Ovary (tissue), 9 donors: ENCODE data around the gene PTGS1. TPM values are rescaled to one million over a fixed set of nuclear protein-coding genes. Genes with fewer than 3 reads are reported as not detected.

Experiments
- DNase-seq, 5 donors: peaks; one replicate each; pipeline ENCODE4 v3.0.0-alpha.2; 2019 to 2020
- H3K27ac ChIP-seq, 2 donors: fragments of 200-600 bp; one replicate each; pipeline versions ENCODE4 v1.5.1 to v1.8.0; 2019 to 2022
- H3K27me3 ChIP-seq: fragments of 200-600 bp; one replicate; pipeline ENCODE4 v1.8.0; 2022
- H3K36me3 ChIP-seq: fragments of 200-600 bp; sonication (generic); one replicate; pipeline ENCODE4 v1.5.1; 2019
- H3K4me1 ChIP-seq: one replicate; pipeline ENCODE4 v1.8.1; 2013; ENCODE audit warnings: mild to moderate bottlenecking, moderate library complexity; ENCODE audit not compliant: insufficient read depth
- H3K4me3 ChIP-seq: fragments of 200-600 bp; sonication (generic); one replicate; pipeline ENCODE4 v1.5.1; 2017
- H3K9me3 ChIP-seq, 2 donors: fragments of 200-600 bp in 1 of 2; sonication (generic) in 1 of 2; one replicate each; pipeline versions ENCODE4 v1.5.1 to v1.8.1; 2013 to 2019; ENCODE audit warnings: mild to moderate bottlenecking in 1 of 2, moderate library complexity in 1 of 2
- EP300 ChIP-seq: sonication (generic); formaldehyde crosslinking; IDR thresholded peaks from one replicate; pipeline ENCODE4 v1.6.1; 2017; ENCODE audit warnings: antibody characterized with exemption
- POLR2A ChIP-seq: fragments of 450-650 bp; IDR thresholded peaks from one replicate; pipeline ENCODE4 v1.6.1; 2017; ENCODE audit warnings: antibody characterized with exemption, mild to moderate bottlenecking, moderate library complexity
- WGBS, 3 donors: extraction: QIAGEN DNeasy Blood & Tissue Kit in 1 of 3; methylation state at CpG; one replicate each; pipeline versions ENCODE4 v1.1.5 to v1.1.7; 2013 to 2017; 5-methylcytosine and 5-hydroxymethylcytosine counted together
- intact Hi-C, 4 donors: fragments of 100-400 bp; cut with DNase I; formaldehyde crosslinking; loops; one replicate each; pipeline versions ENCODE4 v1.11.0 to v1.15.1; 2022 to 2023
- polyA plus RNA-seq, 2 donors: library from polyadenylated mRNA; stranded (reverse); fragments of 200-250 nt in 1 of 2; fragments of 350-450 nt in 1 of 2; fragmentation: Illumina TruSeq in 1 of 2; extraction: RNeasy Lipid Tissue Mini Kit (QIAGEN cat#74804) in 1 of 2; gene quantifications; one replicate each; pipeline ENCODE4 v1.2.3, GENCODE V29; 2013 to 2014
- total RNA-seq, 7 donors: library from RNA; depleted of rRNA in 2 of 7; stranded (reverse); fragments of >200 nt in 2 of 7; fragmentation: NEBNext Ultra II Directional in 3 of 7; extraction: Animal tissue kit (Norgen Biotek cat#: 25700) in 3 of 7; gene quantifications; one replicate each; pipeline versions ENCODE4 v1.1.0 to v1.2.4, GENCODE V29; 2016 to 2023
- TF ChIP-seq, protein P1 (sequence below), 3 donors: fragments of 450-650 bp in 2 of 3; fragments of 200-600 bp in 1 of 3; IDR thresholded peaks; one replicate each; pipeline versions ENCODE4 v1.5.1 to v1.8.0; 2016 to 2022; ENCODE audit warnings: antibody characterized with exemption in 3 of 3, mild to moderate bottlenecking in 1 of 3
- donor health status: DM: no; HTN: no; CAD: no; lungs with moderate emphysema.
- donor health status: DM: no; HTN: no; CAD: no.
- donor health status: Bipolar disorder and iron deficiency.
- donor health status: DM: yes; HTN: yes; CAD: no.
- donor health status: DM: no; HTN: no; CAD: no.
- donor health status: DM: yes; HTN: yes; CAD: no.

The PTGS1 gene
- total and polyA plus RNA-seq, 9 donors: 0.90 to 37.1 (median 7.0) TPM

- WGBS, 3 donors: 64 to 71% (median 69%) methylated on average over 16 of the region's 16 CpGs
- intact Hi-C loops: no loop called here
- no peak for TF ChIP-seq EP300
- TF ChIP-seq, protein P1, sequence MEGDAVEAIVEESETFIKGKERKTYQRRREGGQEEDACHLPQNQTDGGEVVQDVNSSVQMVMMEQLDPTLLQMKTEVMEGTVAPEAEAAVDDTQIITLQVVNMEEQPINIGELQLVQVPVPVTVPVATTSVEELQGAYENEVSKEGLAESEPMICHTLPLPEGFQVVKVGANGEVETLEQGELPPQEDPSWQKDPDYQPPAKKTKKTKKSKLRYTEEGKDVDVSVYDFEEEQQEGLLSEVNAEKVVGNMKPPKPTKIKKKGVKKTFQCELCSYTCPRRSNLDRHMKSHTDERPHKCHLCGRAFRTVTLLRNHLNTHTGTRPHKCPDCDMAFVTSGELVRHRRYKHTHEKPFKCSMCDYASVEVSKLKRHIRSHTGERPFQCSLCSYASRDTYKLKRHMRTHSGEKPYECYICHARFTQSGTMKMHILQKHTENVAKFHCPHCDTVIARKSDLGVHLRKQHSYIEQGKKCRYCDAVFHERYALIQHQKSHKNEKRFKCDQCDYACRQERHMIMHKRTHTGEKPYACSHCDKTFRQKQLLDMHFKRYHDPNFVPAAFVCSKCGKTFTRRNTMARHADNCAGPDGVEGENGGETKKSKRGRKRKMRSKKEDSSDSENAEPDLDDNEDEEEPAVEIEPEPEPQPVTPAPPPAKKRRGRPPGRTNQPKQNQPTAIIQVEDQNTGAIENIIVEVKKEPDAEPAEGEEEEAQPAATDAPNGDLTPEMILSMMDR (IDR thresholded peaks at IDR 0.05): no peak
- TF ChIP-seq POLR2A: no peak
- DNase-seq: no peak
- Histone ChIP-seq H3K36me3 (no peaks in the 10 kb centered on the region), H3K27me3 (no peaks in the 10 kb centered on the region), H3K27ac (no peak overlapping the region), H3K9me3 (no peaks in the 10 kb centered on the region), H3K4me1 (no peaks in the 10 kb centered on the region), H3K4me3 (no peak overlapping the region)
Observed at GRCh38 chr9:122382901-122383850, 12.4 kb downstream of the PTGS1 start.

DNA sequence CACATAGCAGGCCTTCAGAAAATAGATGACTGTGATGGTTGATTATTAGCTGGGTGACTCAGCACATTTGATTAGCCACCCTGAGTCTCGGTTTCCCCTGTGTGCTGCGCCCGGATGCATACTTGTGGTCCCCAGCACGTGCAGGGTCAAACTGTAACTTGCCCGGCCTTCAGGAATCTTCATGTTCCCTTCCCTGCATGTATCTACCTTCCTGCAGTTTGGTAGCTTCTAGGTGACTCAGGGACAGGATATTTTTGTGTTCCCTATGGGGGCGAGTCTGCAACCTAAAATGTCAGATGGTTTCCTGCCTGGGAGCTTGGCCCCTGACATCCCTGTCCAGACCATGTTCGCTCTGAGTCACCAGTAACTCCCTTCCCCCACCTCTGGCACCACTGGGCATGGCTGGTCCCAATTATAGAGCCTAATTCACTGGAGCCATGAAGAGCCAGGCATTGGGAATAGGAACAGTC, 13.2 kb downstream of the PTGS1 start:
- Histone ChIP-seq H3K4me3 (no peak overlapping the region), H3K36me3 (no peaks in the 10 kb centered on the region), H3K4me1 (no peaks in the 10 kb centered on the region), H3K27ac (no peak overlapping the region), H3K9me3 (no peaks in the 10 kb centered on the region), H3K27me3 (no peaks in the 10 kb centered on the region)
- 75 to 87% (median 84%) methylated on average over 7 of the region's 7 CpGs for WGBS, 3 donors
- TF ChIP-seq, protein P1 (IDR thresholded peaks at IDR 0.05): no peak
- TF ChIP-seq POLR2A (no peak), EP300 (no peak)
- no peak for DNase-seq
- intact Hi-C loops: no loop called here

DNA sequence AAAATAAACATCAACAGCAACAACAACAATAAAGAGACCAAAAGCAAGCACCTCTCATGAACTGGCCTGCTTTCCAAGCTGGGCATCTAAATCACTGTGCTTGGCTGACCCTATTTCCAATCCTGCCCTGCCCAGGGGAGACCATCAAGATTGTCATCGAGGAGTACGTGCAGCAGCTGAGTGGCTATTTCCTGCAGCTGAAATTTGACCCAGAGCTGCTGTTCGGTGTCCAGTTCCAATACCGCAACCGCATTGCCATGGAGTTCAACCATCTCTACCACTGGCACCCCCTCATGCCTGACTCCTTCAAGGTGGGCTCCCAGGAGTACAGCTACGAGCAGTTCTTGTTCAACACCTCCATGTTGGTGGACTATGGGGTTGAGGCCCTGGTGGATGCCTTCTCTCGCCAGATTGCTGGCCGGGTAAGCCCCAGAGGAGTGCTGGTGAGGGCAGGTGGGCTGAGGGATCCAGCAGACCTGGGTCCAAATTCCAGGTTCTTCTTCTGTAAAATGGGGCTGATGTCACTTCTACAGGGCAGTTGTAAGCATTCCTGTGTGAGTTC, 15.6 kb downstream of the PTGS1 start:
- intact Hi-C loops: no loop called here
- Histone ChIP-seq H3K36me3 (no peaks in the 10 kb centered on the region), H3K4me1 (no peaks in the 10 kb centered on the region), H3K4me3 (no peak overlapping the region), H3K27ac (no peak overlapping the region), H3K27me3 (no peaks in the 10 kb centered on the region), H3K9me3 (no peaks in the 10 kb centered on the region)
- WGBS, 3 donors: 87 to 92% (median 91%) methylated on average over 8 of the region's 8 CpGs
- no peak for DNase-seq
- TF ChIP-seq EP300: no peak
- no peak for TF ChIP-seq POLR2A
- TF ChIP-seq, protein P1 (IDR thresholded peaks at IDR 0.05): no peak

DNA sequence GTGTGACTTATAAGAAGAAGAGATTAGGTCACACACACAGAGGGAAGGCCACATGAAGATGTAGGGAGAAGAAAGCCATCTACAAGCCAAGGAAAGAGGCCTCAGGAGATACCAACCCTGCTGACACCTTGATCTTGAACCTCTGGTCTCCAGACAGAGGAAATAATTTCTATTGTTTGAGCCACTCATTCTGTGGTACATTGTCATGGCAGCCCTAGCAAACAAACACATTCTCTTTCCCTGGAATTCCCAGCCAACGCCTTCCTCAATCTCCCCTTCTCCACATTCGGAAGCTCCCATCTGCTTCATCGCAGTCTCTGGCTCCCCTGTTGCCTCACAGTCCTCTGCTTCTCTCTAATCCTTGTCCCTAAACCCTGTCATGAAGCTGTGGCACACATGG, 16.7 kb downstream of the PTGS1 start:
- no peak for DNase-seq
- Histone ChIP-seq H3K27ac (no peak overlapping the region), H3K4me3 (no peak overlapping the region), H3K9me3 (no peaks in the 10 kb centered on the region), H3K27me3 (no peaks in the 10 kb centered on the region), H3K4me1 (no peaks in the 10 kb centered on the region), H3K36me3 (no peaks in the 10 kb centered on the region)
- TF ChIP-seq POLR2A (no peak), EP300 (no peak)
- TF ChIP-seq, protein P1 (IDR thresholded peaks at IDR 0.05): no peak
- intact Hi-C loops: no loop called here
- 90 to 95% (median 93%) methylated on average over 3 of the region's 3 CpGs for WGBS, 3 donors
